ENCODE results near the gene ADAP1. TPM values are rescaled to one million over a fixed set of nuclear protein-coding genes. Genes with fewer than 3 reads are reported as not detected.

ADAP1 gene
- total and polyA plus RNA-seq, 2 of the 8 experiments (the other 6 are each of a cell fraction or from before 2014, with no cell fraction given): 5.8 to 6.1 TPM

GRCh38 chr7:992709-993607, 38.5 kb upstream of the ADAP1 start (continued):
- TF ChIP-seq CHD7 (IDR thresholded peaks at IDR 0.05; ENCODE audit: insufficient replicate concordance, low read length): no peak
- TF ChIP-seq BRCA1 (IDR thresholded peaks at IDR 0.05; ENCODE audit: low read depth, low read length): no peak
- no peak for TF ChIP-seq KDM4A (IDR thresholded peaks at IDR 0.05; ENCODE audit: low read depth, low read length, severe bottlenecking)
- peak; percentile 83 for TF ChIP-seq GABPA (IDR thresholded peaks at IDR 0.05; ENCODE audit: borderline replicate concordance, insufficient read depth, low read length)
- no peak for TF ChIP-seq SIX5 (IDR thresholded peaks at IDR 0.05; ENCODE audit: low read depth, low read length)
- TF ChIP-seq BACH1 (IDR thresholded peaks at IDR 0.05; ENCODE audit: low read length): peak; percentile 63
- peak; percentile 62; the same call in 1 of the 2 replicates for TF ChIP-seq EGR1 (IDR thresholded peaks at IDR 0.05; ENCODE audit: borderline replicate concordance, low read depth, low read length)
- peak; percentile 13; the same call in 1 of the 2 replicates for TF ChIP-seq USF2 (IDR thresholded peaks at IDR 0.05; ENCODE audit: low read length)
